NCI-H2029 treated with DMSO at 0.1 percent for 48 hours (cell line): ENCODE data around the gene ANKRD11.
"Not testable (repeated sequence)": the region's sequence is repeated elsewhere in the genome, so short reads cannot be mapped to it uniquely, and the experiment has no call there.

Source experiments
- DNase-seq: peaks from one replicate; lab custom pipeline; 2025; lab: John Stamatoyannopoulos, UW

Gene ANKRD11

DNA sequence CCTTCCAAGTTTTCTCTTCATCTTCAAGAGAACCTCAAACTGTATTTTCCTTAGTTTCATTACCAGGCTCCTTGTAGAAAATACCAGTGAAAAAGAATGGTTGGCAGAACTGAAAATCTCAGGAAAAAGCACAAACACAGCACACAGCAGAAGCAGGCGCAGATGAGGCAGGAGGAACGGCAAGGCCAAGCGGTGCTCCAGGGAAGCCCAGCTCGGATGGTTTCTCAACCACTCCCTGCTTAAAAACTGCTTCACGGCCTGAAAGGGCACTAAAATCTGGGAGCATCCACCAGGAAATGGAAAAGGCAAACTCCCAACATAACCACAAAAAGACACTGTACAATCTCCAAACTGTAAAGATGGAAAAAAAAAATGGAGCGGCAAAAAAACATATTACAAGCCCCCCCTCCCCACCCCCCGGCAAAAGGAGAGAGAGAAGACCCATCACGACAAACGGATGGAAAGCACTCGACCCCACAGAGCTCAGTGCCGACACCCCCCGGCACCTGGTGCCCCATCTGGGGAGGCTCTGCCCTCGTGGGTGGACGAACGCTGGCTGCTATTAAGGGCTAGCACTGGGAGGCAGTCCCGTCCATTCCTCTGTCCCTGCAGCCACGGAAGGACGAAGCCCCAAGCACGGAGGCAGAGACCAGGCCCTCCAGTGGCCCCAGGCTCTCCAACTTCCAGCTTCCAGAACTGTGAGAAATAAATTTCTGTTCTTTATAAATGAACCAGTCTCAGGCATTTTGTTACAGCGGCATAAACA lies 145.3 kb downstream of the ANKRD11 start:
- DNase-seq = no peak

DNA sequence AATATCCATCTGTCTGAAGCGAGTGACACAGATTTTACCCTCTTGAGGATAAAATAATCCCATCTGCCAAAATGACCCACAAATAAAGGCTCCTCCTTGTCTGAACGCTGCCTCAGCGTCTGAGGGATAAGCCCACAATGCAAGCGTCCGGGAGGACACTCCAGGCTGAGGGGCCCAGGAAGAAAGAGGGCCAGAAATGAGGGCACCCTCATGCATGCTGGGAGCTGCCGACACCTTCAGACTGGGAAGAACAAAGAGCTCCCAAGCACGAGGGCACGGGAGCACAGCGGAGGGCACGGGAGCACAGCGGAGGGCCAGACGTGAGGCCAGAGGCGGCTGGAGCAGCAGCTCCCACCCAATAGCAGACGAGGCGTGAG lies 145.9 kb downstream of the ANKRD11 start:
- no peak for DNase-seq

DNA sequence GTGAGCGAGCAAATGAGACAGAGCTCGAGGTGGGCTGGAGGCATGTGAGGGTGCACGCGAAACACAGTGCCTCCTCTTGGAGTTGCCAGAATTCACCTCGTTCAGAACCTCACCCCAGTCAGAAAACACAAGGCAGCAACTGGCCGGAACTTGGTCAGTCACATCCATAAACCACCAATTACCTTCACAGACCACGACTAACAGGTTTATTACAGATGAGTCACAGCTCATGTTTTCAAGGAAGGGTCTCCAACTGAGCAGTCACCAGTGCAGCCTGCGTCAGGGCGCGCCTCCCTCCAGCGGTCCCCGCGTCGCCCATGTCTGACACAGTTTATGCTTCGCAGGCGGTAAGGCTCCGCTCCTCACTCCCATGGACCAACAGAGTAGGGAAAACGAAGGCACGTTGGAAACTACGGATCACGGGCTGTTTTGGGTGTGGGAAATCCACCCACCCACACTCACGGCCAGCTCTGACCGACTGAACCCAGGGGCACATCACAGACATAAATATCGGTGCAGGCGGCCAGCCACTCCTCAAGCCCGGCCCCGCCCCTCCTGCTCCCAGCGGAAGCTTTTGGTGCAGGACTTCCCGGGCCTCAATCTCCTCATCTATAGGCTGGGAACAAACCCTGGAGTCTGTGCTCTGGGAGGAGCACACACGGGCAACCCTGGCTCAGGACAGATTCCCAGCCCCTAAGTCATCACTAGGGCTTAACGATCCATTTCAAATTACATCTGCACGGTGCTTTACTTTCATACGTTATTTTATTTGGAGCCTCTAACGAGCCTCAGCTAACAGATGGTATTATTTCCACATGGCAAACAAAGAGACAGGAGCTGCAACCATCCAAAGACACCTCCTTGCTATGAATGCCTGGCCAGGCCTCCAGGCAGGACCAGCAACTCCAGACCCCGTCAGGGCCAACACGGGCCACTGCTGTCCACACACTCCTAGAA lies 146.6 kb downstream of the ANKRD11 start:
- no peak for DNase-seq

DNA sequence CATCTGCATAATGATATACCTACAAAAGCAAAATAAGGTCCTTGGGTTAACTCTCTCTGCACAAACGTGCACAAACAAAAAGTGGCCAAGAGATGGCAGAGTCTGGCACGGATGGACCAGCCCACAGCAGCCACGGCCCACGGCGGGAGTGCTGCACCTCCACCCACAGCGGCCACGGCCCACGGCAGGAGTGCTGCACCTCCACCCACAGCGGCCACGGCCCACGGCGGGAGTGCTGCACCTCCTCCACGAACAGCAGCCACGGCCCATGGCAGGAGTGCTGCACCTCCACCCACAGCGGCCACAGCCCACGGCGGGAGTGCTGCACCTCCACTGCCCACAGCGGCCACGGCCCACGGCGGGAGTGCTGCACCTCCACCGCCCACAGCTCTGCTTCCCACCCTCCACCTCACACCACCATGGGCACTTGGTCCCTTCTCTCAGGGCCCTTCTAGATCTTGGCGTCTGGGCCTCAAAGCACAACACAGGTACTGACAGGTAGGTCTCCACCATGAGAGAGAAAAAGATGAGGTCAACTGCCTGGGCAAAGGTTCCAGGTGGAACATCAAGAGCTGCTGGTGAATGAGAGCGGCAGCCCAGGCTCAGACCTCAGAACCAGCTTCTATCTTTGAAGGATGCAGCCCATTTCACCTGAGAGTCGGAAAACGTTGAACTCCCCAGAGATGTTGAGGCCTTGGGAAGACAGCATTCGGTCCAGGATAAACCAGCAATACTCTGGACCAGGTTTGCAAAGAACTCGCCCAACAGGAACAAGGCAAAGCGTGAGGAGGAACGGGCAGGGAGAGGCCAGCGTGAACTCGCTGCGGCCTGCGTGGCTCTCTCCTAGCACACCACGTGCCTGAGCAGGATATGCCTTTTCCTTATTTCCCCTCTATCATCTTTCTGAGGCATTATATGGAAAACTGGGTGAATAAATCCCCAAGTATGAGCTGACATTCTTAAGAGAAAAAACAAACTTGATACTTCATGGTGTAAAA lies 148.4 kb downstream of the ANKRD11 start:
- no peak for DNase-seq

DNA sequence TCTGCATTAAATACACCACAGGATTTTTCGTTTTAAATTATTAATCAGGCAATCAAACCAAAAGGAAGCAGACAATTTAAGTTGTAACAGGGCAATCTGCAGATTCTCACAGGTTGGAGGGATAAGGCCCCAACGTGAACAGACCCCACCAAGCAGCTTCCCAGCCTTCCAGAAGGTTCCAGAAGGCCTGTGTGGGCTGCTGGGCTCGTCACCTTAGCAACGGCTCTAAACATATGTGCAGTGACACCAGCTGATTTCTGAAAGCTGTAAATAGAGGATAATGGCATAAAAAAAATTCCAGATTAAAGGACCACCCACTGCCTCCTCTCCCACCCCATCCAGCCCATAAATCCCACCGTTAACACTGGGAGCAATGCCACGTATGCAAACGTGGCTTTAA lies 149.1 kb downstream of the ANKRD11 start:
- no peak for DNase-seq

- no peak for DNase-seq
These were observed 151.5 kb downstream of the ANKRD11 start for GRCh38 chr16:89338863-89339262.

DNA sequence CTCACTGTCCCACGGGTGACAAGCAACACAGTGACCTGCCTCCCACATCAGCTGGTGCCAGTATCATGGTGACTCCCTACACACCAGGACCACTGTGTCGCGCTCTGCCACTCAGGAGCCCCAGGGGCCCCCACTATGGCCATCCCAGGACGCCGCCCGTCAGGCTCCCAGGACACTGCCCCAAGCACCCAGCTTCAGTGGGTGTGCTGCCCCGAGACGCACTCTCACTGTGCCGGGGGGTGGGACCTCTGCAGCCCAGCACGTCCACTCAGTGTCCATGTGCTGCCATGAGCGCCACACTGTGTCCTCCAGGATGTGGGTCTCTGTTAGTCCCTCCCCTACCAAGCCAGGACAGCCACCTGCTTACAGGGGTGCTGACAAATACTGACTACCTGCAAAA lies 152.4 kb downstream of the ANKRD11 start:
- DNase-seq = no peak

GRCh38 chr16:89335803-89336485 lies 154.4 kb downstream of the ANKRD11 start:
- DNase-seq = no peak

DNA sequence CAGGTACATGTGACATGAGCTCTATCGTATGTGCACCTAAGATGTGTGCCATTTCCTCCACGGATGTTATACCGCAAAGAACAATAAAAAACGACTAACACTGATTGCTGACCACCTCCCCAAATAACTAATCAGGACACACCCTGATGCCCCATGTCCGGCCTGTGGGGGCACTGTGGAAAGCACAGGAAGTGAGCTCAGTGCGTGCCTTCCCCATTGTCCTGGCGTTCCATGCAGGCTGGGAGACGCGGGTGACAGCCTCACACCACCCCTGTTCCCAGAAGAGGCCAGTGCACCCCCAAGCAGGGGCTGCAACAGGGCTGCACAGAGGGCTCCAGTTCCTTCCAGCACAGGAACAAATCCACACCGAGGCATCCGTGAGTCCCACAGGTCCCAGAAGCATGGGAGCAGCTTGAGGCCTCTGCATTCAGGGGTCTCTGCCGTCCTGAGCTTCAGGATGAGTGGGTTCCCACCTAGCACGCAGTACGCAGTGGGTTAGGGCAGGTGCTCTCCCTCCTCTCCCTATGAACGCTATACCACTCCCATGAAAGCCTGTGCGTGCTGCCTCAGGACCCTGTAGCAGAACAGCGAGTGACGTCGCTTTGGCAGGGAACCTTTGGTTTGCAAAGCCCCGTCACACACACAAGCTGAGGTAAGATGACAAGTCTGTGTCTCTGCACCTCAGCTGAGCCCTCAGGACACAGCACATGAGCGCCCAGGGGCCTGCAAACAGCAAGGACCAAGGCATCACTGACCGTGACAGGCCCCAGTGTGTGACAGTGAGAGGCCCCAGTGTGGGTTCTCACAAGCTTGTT lies 155.2 kb downstream of the ANKRD11 start:
- no peak for DNase-seq

DNA sequence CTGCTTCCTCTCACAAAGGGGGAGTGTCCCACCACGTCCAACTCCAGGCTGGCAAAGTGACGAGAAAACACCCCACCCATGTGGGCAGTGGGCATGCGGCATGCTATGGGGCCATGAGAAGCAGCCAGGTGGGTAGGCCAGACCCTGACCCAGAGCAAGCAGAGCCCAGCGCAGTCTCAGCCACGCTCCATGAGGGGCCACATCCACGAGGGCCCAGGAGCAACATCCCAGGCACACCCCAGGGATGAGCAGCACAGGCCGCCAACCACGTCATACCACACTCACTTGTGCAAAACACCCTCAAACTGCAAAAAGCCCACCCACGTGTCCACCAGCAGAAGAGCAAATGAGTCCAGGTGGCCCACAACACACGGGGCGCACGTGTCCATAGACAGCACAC lies 155.9 kb downstream of the ANKRD11 start:
- DNase-seq = no peak

GRCh38 chr16:89334050-89334449 lies 156.3 kb downstream of the ANKRD11 start:
- no peak for DNase-seq

GRCh38 chr16:89333401-89334001 lies 156.9 kb downstream of the ANKRD11 start:
- DNase-seq = not testable (repeated sequence)

DNA sequence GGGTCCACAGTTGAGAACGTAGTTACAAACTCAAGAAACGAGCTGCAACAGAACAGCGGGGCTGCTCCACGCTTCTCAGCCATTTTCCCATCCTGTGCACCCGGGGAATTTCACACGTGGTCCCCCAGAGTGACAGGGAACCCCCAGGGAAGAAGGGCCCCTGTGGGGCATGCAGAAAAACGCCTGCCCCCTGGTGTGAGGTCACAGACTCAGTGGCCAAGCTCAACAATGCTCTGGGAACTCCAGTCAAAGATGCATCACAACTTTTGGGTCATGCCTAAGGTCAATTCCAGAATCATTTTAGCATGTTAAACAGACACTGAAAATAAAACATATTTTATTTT lies 157.5 kb downstream of the ANKRD11 start:
- no peak for DNase-seq

GRCh38 chr16:89332243-89332901 lies 158.0 kb downstream of the ANKRD11 start:
- DNase-seq = no peak

DNA sequence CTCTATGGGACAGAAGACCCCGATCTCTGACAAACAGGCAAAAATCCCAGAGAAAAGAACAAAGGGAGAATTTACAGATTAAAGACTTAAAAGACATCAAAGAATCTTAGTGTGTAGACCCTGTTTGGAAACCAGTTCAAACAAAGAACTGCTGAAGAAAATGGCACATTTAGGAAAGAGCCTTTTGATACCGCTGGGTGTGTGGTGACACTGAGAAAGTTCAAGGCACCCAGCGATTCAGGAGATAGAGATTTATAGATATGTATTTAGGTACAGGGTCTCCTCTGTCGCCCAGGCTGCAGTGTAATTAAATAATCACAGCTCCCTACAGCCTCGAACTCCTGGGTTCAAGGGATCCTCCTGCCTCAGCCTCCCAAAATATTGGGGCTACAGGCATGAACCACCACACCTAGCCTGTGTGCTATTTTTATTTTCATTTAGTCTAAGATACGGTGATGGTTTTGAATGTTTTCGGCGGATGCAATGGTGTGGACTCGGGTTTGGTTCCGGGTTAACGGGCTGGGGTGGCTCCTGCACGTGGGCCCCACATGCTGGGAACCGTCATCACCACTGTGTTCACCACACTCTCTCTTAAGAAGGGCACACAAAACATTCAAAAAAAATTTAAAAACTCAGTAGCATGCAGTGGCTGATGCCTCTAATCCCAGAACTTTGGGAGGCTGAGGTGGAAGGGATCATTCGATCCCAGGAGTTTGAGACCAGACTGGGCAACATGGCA lies 158.8 kb downstream of the ANKRD11 start:
- DNase-seq = no peak

GRCh38 chr16:89330177-89330856 lies 160.0 kb downstream of the ANKRD11 start:
- DNase-seq = no peak

DNA sequence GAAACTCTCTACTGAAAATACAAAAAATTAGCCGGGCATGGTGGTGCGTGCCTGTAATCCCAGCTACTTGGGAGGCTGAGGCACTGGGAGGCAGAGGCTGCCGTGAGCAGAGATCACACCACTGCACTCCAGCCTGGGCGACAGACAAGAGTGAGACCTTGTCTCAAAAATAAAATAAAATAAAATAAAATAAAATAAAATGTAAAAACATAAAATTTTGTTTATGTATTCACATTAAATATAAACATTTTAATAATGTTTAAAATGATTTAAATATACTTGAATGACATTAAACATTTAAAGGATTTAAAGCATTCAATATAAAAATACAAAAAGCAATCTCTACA lies 160.6 kb downstream of the ANKRD11 start:
- not testable (repeated sequence) for DNase-seq
